ENCODE measurements around the gene SRC.

SRC gene

DNA sequence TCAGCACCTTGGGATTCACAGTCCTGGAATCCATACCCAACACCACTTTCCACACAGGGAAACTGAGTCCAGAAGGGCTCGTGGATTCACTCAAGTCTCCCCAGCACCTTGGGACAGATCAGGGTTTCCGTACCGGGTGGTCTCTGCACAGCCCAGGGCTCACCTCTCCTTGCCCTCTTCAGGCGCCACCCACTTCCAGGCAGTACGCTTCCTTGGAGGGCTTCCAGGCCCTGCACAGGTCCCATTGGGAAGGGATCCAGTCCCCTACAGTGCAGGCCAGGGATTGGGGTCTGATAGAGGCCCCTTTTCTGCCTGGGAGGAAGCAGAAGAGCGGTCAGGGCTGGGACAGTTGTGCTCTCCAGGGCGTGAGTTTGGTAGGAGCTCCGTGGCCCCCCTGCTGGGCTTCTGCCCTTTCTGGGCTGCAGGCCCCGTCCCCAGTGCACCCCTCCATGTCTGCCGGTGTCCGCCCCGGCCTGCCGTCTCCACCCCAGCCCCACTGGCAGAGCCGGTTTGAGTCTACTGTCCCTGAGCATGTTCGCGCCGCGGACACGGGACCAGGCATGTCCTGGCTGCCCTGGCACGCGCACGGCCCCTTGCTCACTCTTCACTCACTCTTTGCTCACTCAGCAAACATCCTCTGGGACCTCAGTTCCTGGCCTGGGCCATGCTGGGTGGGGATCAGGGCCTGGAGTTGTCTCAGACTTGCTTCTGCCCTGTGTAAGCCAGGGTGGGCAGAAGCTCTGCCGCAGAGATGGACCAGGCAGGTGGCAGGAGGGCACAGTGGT is 12.6 kb downstream of the SRC start:
- H3K4me3 ChIP-seq (ENCODE audit: control insufficient read depth, low read depth, low read length) = no peak overlapping the region
- DNase-seq (ENCODE audit: low read depth) = no peak
- TF ChIP-seq, protein P1, sequence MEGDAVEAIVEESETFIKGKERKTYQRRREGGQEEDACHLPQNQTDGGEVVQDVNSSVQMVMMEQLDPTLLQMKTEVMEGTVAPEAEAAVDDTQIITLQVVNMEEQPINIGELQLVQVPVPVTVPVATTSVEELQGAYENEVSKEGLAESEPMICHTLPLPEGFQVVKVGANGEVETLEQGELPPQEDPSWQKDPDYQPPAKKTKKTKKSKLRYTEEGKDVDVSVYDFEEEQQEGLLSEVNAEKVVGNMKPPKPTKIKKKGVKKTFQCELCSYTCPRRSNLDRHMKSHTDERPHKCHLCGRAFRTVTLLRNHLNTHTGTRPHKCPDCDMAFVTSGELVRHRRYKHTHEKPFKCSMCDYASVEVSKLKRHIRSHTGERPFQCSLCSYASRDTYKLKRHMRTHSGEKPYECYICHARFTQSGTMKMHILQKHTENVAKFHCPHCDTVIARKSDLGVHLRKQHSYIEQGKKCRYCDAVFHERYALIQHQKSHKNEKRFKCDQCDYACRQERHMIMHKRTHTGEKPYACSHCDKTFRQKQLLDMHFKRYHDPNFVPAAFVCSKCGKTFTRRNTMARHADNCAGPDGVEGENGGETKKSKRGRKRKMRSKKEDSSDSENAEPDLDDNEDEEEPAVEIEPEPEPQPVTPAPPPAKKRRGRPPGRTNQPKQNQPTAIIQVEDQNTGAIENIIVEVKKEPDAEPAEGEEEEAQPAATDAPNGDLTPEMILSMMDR (IDR thresholded peaks at IDR 0.05; ENCODE audit: control insufficient read depth, insufficient read depth, low read depth, low read length, missing control alignments) = no peak

DNA sequence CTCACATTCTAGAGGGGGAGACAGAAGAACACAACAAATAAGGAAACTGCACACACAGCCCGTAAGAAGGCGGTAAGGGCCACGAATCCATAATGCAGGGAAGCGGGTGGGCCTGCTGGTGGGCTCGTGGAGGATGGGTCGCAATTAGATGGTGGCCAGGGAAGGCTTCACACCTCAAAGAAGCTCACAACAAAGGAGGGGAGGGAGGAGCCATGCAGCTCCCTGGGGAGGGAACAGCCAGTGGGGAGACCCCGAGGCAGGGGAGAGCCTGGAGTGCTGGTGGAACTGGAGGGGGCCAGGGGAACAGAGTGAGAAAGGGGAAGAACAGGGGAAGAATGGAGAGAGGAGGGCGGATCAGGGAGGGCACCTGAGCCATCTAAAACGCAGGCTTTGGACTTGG is 13.4 kb downstream of the SRC start:
- TF ChIP-seq, protein P1 (IDR thresholded peaks at IDR 0.05; ENCODE audit: control insufficient read depth, insufficient read depth, low read depth, low read length, missing control alignments) = no peak
- no peak overlapping the region for H3K4me3 ChIP-seq (ENCODE audit: control insufficient read depth, low read depth, low read length)
- no peak for DNase-seq (ENCODE audit: low read depth)

DNA sequence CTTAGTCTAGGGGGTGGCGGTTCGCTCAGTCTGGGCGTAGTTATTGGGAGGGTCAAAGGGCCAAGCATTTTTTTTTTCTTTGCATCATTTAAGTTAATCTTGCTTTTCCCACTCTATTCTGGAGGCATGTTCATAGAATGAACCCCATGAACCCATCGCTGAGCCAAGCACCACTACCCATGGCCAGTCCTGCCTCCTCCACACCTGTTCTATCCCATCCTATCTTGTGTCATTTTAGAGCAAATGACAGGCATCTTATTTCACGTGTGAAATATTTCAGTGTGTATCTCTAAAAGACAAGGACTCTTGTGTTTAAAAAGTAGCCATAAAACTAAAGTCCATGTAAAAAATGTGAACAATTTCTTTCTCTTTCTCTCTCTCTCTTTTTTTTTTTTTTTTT is 13.9 kb downstream of the SRC start:
- TF ChIP-seq, protein P1 (IDR thresholded peaks at IDR 0.05; ENCODE audit: control insufficient read depth, insufficient read depth, low read depth, low read length, missing control alignments) = no peak
- DNase-seq (ENCODE audit: low read depth) = no peak
- no peak overlapping the region for H3K4me3 ChIP-seq (ENCODE audit: control insufficient read depth, low read depth, low read length)

DNA sequence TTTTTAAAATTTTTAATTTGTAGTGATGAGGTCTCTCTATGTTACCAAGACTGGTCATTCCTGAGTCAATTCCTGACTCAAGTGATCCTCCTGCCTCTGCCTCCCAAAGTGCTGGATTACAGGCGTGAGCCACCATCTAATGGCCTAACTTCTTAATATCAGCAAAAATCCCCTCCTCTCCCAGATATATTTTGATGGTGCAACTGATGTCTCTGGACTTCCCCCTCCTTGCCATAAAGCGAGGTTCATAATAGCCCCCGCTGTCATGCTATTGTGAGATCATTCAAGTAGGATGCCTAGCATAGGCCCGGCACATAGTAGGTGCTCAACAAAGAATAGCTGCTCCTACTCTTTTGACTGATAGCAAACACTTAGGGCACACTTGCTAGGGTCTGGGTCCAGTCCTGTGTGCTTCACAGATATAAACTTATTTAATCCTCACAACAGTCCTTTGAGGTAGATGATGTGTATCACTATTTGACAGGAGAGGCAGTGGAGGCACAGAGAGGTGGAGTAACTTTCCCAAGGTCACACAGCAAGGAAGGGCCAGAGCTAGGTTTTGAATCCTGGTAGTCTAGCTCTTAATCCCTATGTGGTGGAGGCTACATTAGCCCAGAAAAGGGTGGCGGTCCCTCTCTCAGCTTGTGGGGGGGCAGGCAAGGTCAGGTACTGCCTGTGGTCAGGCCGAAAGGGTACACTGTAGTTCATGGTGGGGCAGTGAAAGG is 14.6 kb downstream of the SRC start:
- H3K4me3 ChIP-seq (ENCODE audit: control insufficient read depth, low read depth, low read length) = no peak overlapping the region
- TF ChIP-seq, protein P1 (IDR thresholded peaks at IDR 0.05; ENCODE audit: control insufficient read depth, insufficient read depth, low read depth, low read length, missing control alignments) = no peak
- DNase-seq (ENCODE audit: low read depth) = no peak

DNA sequence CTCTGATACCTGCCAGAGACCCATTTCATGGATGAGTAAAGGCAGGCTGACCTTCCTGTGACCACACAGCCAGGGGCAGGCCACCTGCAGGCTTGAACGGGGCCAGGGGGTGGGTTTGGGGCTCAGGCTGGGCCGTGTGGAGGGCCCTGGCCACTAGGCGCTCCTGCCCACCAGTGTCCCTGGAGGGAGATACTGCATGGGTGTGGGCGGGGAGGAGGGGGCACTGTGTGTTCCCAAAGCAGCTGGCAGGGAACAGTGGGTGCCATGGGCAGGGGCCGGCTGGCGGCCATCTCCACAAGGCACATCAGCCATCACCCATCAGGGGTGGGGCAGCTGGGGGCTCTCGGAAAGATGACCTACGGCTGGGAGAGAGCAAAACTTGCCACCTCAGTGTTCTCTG is 15.4 kb downstream of the SRC start:
- DNase-seq (ENCODE audit: low read depth) = no peak
- no peak overlapping the region for H3K4me3 ChIP-seq (ENCODE audit: control insufficient read depth, low read depth, low read length)
- TF ChIP-seq, protein P1 (IDR thresholded peaks at IDR 0.05; ENCODE audit: control insufficient read depth, insufficient read depth, low read depth, low read length, missing control alignments) = no peak

DNA sequence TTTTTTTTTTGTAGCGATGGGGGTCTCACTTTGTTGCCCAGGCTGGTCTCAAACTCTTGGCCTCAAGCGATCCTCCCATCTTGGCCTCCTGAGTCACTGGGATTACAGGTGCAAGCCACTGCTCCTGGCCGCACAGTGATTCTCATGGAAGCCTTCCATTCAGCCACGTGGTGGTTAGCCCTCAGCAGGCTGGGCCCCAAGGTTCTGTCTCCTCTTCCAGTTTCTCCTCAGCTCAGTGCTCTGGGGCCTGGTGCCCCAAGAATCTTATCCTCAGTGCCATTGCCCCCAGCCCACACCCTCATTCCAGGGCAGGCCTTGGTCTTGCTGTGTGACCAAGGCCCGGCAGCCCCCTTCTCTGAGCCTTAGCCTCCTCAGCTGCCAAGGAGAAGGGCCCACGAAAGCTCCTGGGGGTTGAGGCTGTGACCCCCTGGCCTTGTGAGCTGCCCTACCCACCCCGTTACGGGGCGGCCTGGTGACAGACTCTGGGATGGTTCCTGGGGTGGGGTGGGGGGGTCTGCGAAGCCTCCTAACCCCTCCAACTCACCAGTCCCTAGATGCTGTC is 16.4 kb downstream of the SRC start:
- DNase-seq (ENCODE audit: low read depth) = no peak
- TF ChIP-seq, protein P1 (IDR thresholded peaks at IDR 0.05; ENCODE audit: control insufficient read depth, insufficient read depth, low read depth, low read length, missing control alignments) = no peak
- H3K4me3 ChIP-seq (ENCODE audit: control insufficient read depth, low read depth, low read length) = no peak overlapping the region

Data from AG09309 (cell line).